GM19023 (cell line): ENCODE measurements around the gene KCNQ1OT1.
"Not testable (repeated sequence)": the region's sequence is repeated elsewhere in the genome, so short reads cannot be mapped to it uniquely, and the experiment has no call there.

Source experiments
- ATAC-seq: cut with Tn5 transposase; IDR thresholded peaks from one replicate; pipeline ENCODE4 v1.9.1; 2021; ENCODE audit warnings: mild to moderate bottlenecking, moderate library complexity; ENCODE audit not compliant: unreplicated experiment

The KCNQ1OT1 gene

GRCh38 chr11:2655016-2655719, 44.6 kb downstream of the KCNQ1OT1 start:
- ATAC-seq = no peak

DNA sequence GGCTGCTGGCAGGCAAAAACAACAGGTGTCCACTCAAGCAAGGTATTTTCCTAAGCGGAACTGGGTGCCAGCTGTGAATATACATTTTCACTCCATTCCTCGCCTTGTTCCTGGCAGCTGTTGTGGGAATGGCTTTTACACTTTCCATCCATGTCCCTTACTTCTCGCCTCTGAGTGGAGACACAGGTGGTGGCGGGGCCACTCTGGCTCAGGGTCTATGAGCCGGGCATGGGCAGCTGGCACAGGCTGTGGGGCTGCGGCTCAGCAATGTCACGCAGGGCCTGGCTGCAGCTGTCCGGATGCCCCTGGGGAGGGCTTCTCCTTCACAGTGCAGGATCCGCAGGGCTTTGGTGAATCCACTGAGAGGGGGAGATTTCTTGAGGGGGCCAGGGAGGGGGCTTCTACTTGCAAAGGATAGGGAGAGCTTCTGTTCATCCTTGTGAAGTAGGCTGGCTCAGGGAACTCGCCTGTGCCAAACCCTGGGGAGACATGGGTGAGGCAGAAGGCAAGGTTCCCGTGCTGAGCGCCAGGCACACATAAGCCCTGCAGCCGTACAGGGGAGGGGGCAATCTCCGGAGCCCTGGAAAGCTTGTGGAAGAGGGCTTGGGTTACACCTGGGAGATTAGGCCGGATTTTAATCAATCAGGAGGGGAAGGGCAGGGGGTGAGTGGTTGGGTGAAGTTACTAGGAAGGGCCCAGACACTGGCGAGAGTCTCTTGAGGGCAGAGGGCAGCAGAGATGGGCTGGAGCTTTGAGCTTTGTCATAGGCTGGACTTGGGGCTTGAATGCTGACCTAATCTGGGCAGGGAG, 45.7 kb downstream of the KCNQ1OT1 start:
- no peak for ATAC-seq

DNA sequence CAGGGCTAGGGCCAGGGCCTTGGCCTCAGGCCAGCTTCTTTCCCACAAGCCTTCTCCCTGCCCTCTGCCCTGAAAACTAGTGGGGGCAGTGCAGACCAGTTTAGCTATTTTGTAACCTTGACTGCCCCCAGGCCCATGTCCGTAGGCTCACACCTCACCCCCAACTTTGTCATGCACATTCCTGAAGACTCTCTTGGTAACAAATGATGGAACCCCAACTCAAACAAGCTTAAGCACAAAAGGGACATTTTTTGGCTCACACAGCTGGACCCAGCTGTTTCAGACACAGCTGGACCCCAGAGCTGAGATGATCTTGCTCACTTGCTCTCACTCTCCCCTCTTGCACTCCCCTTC, 46.6 kb downstream of the KCNQ1OT1 start:
- no peak for ATAC-seq

DNA sequence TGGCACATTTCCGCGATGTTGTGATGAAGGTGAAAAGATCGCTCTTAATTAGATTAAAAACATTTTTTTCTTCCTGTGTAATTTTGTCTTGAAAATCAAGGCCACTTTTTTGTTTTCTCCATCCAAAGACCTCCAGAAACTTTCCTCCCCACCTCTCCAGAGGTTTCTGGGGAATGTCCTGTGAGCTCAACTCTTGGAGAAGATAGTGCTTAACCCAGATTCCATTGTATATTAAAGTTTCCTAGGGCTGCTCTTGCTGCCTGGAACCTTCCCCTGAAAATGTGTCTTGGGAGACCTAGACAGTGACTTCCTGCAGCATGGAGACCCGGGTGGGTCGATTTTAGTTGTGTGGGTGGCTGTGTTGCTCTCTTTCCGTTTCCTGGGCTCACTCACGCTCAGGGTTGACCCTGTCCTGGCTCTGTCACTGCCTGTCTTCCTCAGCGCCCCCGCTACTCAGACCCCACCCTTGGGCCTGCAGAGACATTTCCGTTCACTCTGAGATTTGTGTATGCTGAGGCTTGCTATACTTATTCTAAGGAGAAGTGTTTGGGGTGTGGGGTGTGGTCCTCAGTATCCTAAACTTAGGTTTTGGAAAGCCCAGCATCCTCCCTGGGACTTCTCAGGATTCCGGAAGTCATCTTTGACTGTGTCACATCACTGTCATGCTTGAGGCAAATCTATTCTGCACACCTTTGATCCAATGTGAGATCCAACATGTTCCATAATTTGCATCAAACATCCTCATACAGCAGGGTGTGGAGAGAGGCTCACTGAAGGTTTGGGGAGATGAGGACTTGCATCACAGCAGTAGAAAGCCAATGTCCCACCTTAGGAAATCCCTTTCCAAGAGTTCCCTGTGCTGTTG, 47.2 kb downstream of the KCNQ1OT1 start:
- ATAC-seq = no peak

DNA sequence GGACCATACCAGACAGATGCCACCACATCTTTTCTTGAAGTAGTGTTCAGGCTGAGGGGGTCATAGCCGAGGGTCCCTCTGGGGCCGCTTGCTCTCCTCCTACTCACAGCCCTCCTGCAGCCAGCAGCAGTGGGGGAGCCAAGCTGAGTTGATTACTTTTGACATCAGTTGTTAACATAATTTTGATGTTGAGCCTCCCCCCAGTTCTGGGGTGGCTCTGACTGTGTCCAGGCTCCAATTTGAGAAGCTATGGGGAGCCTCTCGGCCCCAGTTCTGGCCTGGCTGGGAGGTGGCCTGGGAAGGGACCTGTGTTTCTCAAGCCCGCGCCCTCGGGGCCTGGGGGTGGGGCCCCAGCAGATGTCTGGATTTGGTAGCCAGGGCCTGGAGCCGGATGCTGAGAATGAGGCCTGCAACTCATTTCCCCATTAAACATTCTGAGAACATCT, 47.9 kb downstream of the KCNQ1OT1 start:
- ATAC-seq = no peak

DNA sequence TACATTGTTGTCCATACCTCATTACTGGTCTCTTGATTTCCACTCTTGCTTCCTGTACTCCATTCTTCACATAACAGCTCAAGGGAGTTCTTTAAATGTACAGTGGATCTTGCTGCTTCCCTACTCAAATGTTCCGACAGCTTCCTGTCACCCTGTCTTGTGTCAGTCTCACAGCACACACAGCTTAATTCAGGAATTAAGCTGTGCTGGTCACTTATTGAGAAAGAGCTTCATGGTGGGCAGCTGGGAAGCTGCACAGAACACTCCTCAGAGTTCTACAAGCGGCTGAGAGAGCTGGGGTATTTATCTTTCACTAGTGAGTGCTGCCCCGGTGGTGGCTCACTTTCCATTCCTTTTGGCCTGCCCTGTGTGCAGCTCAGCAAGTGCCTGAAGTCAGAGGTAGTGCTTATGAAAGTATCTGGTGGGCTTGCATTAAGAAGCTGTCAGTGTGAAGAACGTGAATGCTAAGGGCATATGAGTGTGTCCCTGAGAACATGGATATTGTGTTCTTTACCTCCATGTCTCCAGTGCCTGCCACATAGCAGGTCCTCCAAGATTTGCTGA, 48.7 kb downstream of the KCNQ1OT1 start:
- no peak for ATAC-seq

- no peak for ATAC-seq
These were observed 49.4 kb downstream of the KCNQ1OT1 start for GRCh38 chr11:2650343-2650867.

DNA sequence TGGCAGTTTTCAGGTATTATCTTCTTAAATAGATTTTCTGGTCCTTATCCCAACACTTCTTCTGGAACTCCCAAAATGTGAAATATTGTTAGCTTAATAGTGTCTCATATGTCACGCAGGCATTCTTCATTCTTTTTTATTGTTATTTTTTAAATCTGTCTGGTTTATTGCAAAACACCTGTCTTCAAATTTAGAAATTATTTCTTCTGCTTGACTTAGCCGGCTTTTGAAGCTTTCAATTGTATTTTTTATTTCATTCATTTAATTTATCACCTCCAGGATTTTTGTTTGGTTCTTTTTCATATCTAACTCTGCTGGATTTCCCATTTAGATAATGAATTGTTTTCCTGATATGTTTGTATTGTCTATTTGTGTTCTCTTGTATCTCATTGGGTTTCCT, 49.9 kb downstream of the KCNQ1OT1 start:
- no peak for ATAC-seq

- no peak for ATAC-seq
These were observed 50.4 kb downstream of the KCNQ1OT1 start for GRCh38 chr11:2649400-2649799.

DNA sequence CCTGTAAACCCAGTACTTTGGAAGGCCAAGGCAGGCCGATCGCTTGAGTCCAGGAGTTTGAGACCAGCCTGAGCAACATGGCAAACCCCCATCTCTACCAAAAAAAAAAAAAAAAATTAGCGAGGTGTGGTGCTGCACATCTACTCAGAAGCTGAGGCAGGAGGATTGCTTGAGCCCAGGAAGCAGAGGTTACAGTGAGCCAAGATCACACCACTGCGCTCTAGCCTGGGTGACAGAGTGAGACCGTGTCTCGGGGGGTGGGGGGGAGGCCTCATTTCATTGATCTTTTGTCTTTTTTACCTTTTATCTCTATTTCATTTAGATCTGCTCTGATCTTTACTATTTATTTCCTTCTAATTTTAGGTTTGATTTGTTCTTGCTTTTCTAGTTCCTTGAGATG, 51.8 kb downstream of the KCNQ1OT1 start:
- ATAC-seq = no peak

DNA sequence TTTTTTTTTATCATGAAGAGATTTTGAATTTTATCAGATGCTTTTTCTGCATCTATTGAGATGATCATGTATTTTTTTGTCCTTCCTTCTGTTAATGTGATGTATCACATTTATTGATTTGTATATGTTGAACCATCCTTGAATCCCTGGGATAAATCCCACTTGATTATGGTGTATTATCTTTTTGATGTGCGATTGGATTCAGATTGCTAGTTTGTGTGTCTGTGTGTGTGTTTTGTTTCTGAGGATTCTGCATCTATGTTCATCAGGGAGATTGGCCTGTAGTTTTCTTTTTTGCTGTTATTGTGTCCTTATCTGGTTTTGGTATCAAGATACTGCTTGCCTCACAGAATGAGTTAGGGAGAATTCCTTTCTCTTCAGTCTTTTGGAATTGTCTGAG, 52.6 kb downstream of the KCNQ1OT1 start:
- ATAC-seq = no peak

DNA sequence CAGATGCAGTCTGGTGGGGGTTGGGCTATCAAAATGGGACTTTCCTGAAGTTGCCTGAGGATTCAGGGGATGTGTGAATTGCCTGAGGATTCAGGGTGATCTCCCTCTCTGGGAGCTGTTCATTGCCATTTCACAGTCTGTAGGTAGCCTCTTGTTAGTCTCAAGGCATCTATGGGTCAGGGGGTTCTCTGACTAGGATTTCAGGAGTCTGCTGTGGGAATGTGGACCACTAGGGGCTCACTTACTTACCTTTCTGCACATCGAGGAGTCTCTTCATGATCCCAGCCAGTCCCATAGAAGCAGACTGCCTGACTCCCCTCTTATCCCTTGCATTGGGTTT, 54.0 kb downstream of the KCNQ1OT1 start:
- ATAC-seq = no peak

DNA sequence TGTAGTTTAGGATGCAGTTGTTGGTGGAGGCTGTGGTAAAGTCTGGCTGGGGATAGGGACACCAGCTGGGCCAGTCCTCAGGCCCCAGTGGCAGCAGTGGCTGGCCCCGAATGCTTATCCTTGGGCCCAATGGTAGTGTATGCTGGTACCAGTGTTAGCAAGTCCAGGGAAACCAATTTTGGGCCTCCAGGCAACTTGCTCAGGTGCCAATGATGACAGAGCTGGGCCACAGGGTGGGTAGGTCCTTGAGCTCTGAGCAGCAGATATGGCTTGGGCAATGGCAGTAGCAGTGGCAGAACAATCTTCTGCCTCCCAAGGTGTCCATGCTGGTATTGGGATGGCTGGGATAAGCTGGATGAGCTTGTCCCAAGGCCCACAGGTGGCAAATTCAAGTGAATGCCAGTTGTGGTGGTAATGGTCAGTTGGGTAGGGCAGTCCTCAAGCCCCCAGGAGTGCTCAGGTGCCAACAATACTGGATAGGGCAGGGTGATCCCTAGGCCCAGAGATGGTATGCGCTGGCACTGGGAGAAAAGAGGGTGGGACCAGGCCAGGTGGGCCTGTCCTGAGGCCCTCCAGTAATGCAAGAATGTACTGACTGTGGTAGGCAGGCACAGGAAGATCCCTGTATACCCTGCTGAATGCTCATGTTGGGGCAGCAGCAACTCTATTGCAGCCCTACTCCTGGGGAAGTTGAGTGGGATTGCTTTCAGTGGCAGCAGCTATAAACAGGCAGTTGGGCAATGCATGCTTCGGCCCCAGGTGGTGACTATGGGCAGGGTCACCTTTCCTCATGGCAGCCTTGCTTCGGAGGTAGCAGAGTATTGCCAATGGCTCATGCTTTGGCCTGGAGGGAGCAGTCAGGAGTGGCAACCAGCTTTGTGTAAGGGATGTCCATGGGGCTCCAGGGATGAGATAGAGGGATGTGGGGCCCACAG, 54.7 kb downstream of the KCNQ1OT1 start:
- no peak for ATAC-seq

GRCh38 chr11:2643746-2644145, 56.0 kb downstream of the KCNQ1OT1 start:
- no peak for ATAC-seq

DNA sequence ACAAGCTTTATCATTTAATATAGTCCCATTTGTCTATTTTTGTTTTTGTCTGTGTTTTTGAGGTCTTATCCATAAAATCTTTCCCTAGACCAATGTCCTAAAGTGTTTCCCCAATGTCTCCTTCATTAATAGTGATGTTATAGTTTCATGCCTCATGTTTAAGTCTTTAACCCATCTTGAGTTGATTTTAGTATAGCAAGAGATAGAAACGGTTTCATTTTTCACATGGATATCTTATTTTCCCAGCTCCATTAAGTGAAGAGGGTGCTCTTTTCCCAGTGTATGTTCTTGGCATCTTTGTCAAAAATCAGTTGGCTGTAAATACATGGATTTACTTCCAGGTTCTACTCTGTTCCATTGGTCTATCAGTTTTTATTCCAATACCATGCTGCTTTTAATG, 58.2 kb downstream of the KCNQ1OT1 start:
- ATAC-seq = no peak

DNA sequence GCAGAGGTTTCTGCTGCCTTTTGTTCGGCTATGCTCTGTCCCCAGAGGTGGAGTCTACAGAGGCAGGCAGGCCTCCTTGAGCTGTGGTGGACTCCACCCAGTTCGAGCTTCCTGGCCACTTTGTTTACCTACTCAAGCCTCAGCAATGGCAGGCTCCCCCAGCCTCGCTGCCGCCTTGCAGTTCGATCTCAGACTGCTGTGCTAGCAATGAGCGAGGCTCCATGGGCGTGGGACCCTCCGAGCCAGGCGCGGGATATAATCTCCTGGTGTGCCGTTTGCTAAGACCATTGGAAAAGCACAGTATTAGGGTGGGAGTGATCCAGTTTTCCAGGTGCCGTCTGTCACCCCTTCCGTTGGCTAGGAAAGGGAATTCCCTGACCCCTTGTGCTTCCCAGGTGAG, 60.0 kb downstream of the KCNQ1OT1 start:
- ATAC-seq = not testable (repeated sequence)

- no peak for ATAC-seq
These were observed 68.6 kb downstream of the KCNQ1OT1 start for GRCh38 chr11:2631161-2631560.

DNA sequence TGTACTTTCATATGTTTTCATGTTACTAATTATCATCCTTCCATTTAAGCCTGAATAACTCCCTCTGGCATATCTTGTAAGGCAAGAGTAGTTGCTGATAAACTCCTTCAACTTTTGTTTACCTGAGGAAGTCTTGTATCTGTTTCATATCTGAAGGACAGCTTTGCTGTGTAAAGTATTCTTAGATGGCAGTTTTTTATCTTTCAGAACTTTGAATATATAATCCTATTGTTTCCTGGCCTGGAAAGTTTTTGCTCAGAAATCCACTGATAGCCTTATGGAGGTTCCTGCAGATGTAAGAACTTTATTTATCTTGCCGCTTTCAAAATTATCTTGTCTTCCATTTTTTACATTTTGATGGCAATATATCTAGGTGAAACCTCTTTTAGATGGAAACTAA, 69.1 kb downstream of the KCNQ1OT1 start:
- no peak for ATAC-seq

DNA sequence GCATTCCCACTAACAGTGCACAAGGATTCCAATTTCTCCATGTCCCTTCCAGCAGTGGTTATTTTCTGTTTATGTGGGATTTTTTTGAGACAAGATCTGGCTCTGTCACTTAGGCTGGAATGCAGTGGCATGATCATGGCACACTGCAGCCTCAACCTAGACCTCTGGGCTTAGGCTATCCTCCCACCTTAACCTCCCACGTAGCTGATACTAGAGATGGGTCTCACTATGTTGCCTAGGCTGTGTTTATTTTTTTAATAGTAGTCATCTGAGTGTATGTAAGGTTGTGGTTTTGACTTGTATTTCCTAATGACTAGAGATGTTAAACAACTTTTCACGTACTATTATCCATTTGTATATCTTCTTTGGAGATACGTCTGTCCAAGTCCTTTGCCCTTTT, 74.6 kb downstream of the KCNQ1OT1 start:
- no peak for ATAC-seq

DNA sequence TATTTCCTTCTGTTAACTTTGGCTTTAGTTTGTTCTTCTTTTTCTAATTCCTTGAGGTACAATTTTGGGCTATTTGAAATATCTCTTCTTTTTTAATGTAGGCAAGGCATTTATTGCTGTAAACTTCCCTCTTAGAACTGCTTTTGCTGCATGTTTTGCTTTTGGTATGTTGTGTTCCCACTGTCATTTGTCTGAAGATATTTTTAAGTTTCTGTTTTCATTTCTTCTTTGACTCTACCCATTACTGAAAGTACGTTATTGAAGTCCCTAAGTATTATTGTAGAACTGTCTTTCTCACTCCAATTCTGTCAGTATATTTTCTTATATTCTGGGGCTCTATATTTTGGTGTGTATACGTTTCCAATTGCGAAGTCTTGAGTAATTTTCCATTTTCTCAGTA, 77.9 kb downstream of the KCNQ1OT1 start:
- no peak for ATAC-seq
